ENCODE measurements around the gene RSPH1. TPM values are rescaled to one million over a fixed set of nuclear protein-coding genes. Genes with fewer than 3 reads are reported as not detected.

RSPH1 gene
- total RNA-seq, 1 experiment from 2014 or later, result 0.31 TPM

GRCh38 chr21:42444745-42445059 is 51.3 kb downstream of the RSPH1 start:
- peaks cover 0 to 3% of the 10 kb centered on the region in 2 experiments; a peak in 3 of 5 replicates for H3K9me3 Mint-ChIP-seq
- H3K27ac Mint-ChIP-seq, result peak overlapping the region in 1 of 3 experiments; percentile 68; a peak in 1 of 7 replicates

More at GRCh38 chr21:42444745-42445059, 51.3 kb downstream of the RSPH1 start:
- Mint-ChIP-seq H3K36me3 (ENCODE audit: insufficient read depth in 1 of 3, low read depth in 3 of 3) (no peaks in the 10 kb centered on the region), H3K27me3 (ENCODE audit: low read depth) (peaks cover 18% of the 10 kb centered on the region), H3K4me1 (peaks cover 1 to 7% of the 10 kb centered on the region in 2 experiments), H3K4me3 (no peak overlapping the region)
- Histone ChIP-seq H3K23ac (ENCODE audit: insufficient read length, low read depth, low read length) (no peak overlapping the region), H3K27ac (ENCODE audit: insufficient read length, low read depth, low read length) (no peak overlapping the region), H3K27me3 (ENCODE audit: insufficient read depth, low read length) (no peaks in the 10 kb centered on the region), H2BK20ac (ENCODE audit: low read depth, low read length, poor library complexity, severe bottlenecking) (no peak overlapping the region), H3K9ac (ENCODE audit: extremely low read depth, insufficient read length, low read length) (no peak overlapping the region), H3K18ac (ENCODE audit: insufficient read length, low read depth, low read length) (no peak overlapping the region), H3K9me3 (ENCODE audit: control insufficient read depth, low read depth, low read length) (no peaks in the 10 kb centered on the region), H3K4ac (ENCODE audit: low read depth, low read length) (no peak overlapping the region), H2AK5ac (ENCODE audit: insufficient read length, low read length) (no peak overlapping the region), H4K91ac (ENCODE audit: insufficient read length, low read depth, low read length) (no peak overlapping the region), H3K23me2 (ENCODE audit: insufficient read length, low read depth, low read length, poor library complexity, severe bottlenecking) (no peaks in the 10 kb centered on the region), H3T11ph (ENCODE audit: low read length) (no peak overlapping the region), H2BK15ac (ENCODE audit: low read depth, low read length) (no peak overlapping the region), H2AFZ (ENCODE audit: low read length) (no peak overlapping the region), H3K56ac (ENCODE audit: insufficient read length, low read depth, low read length) (no peak overlapping the region), H3K79me1 (ENCODE audit: insufficient read depth, low read depth, low read length, poor library complexity, severe bottlenecking) (no peaks in the 10 kb centered on the region), H2BK120ac (ENCODE audit: low read depth, low read length, poor library complexity, severe bottlenecking) (no peak overlapping the region), H3K14ac (ENCODE audit: insufficient read depth, low read length) (no peak overlapping the region), H3K4me2 (ENCODE audit: insufficient read depth, insufficient read length, low read length) (no peak overlapping the region), H4K8ac (replicated peaks; ENCODE audit: insufficient read length, low read depth, low read length) (no peak overlapping the region), H2BK12ac (ENCODE audit: insufficient read length, low read depth, low read length) (no peak overlapping the region), H4K20me1 (ENCODE audit: control insufficient read depth, insufficient read depth, insufficient read length) (no peaks in the 10 kb centered on the region), H2BK5ac (ENCODE audit: insufficient read length, low read length) (no peak overlapping the region), H4K5ac (ENCODE audit: insufficient read length, low read depth, low read length) (no peak overlapping the region), H3K4me1 (ENCODE audit: insufficient read depth, low read length) (no peaks in the 10 kb centered on the region), H3K79me2 (ENCODE audit: insufficient read depth, low read length) (no peaks in the 10 kb centered on the region)
- no peak for DNase-seq
- WGBS (ENCODE audit: extremely low coverage, insufficient read length, low lambda C conversion rate), result no CpG with 5 or more reads among the region's 10 CpGs
- no peak for TF ChIP-seq CTCF (conservative IDR thresholded peaks at IDR 0.05)

All from H9 (cell line).